Parathyroid adenoma (tissue), 2 donors: Measurements from ENCODE around the gene DDX27.

Source experiments
- H2AFZ ChIP-seq: fragments of 300-600 bp; sonication (generic); one replicate; pipeline ENCODE4 v1.7.0; 2017; ENCODE audit warnings: antibody characterized with exemption, mild to moderate bottlenecking
- H3K27ac ChIP-seq: fragments of 300-600 bp; sonication (generic); one replicate; pipeline ENCODE4 v1.7.0; 2017
- H3K27me3 ChIP-seq: fragments of 300-600 bp; sonication (generic); one replicate; pipeline ENCODE4 v1.7.0; 2017; ENCODE audit warnings: low read length; ENCODE audit not compliant: control insufficient read depth, insufficient read depth
- H3K36me3 ChIP-seq: fragments of 300-600 bp; sonication (generic); one replicate; pipeline ENCODE4 v1.7.0; 2017; ENCODE audit warnings: low read length; ENCODE audit not compliant: control insufficient read depth, insufficient read depth
- H3K4me1 ChIP-seq: fragments of 300-600 bp; sonication (generic); one replicate; pipeline ENCODE4 v1.7.0; 2017; ENCODE audit warnings: control low read depth
- H3K4me2 ChIP-seq: fragments of 300-600 bp; sonication (generic); one replicate; pipeline ENCODE4 v1.7.0; 2017; ENCODE audit warnings: low read length
- H3K4me3 ChIP-seq: fragments of 300-600 bp; sonication (generic); one replicate; pipeline ENCODE4 v1.7.0; 2017; ENCODE audit warnings: low read depth, low read length
- H3K79me2 ChIP-seq: fragments of 300-600 bp; sonication (generic); one replicate; pipeline ENCODE4 v1.7.0; 2017; ENCODE audit warnings: control low read depth
- H3K9ac ChIP-seq: fragments of 300-600 bp; sonication (generic); one replicate; pipeline ENCODE4 v1.7.0; 2017; ENCODE audit warnings: mild to moderate bottlenecking
- H3K9me3 ChIP-seq: fragments of 300-600 bp; sonication (generic); one replicate; pipeline ENCODE4 v1.7.0; 2017; ENCODE audit warnings: low read length; ENCODE audit not compliant: control insufficient read depth
- CTCF ChIP-seq: fragments of 300-600 bp; sonication (generic); IDR thresholded peaks from one replicate; pipeline ENCODE4 v1.7.0; 2017; ENCODE audit warnings: antibody characterized with exemption, mild to moderate bottlenecking
- donor health status: primary hyperparathyroidism.

Gene DDX27

GRCh38 chr20:49203746-49204145 is 15.5 kb upstream of the DDX27 start:
- Histone ChIP-seq H3K4me2 (no peak overlapping the region), H3K27me3 (no peaks in the 10 kb centered on the region), H3K36me3 (no peaks in the 10 kb centered on the region), H3K9me3 (no peaks in the 10 kb centered on the region), H3K4me3 (no peak overlapping the region), H3K79me2 (no peaks in the 10 kb centered on the region), H2AFZ (no peak overlapping the region), H3K9ac (no peak overlapping the region), H3K4me1 (no peaks in the 10 kb centered on the region), H3K27ac (no peak overlapping the region)
- TF ChIP-seq CTCF = no peak

GRCh38 chr20:49207076-49207475 is 12.1 kb upstream of the DDX27 start:
- no peaks in the 10 kb centered on the region for H3K4me1 ChIP-seq

GRCh38 chr20:49210101-49210756 is 9.0 kb upstream of the DDX27 start:
- Histone ChIP-seq H3K79me2 (no peaks in the 10 kb centered on the region), H3K36me3 (no peaks in the 10 kb centered on the region), H3K27me3 (no peaks in the 10 kb centered on the region), H3K27ac (no peak overlapping the region), H3K4me1 (no peaks in the 10 kb centered on the region), H2AFZ (no peak overlapping the region), H3K9ac (no peak overlapping the region), H3K4me2 (no peak overlapping the region), H3K9me3 (no peaks in the 10 kb centered on the region), H3K4me3 (no peak overlapping the region)
- no peak for TF ChIP-seq CTCF

More at GRCh38 chr20:49207076-49207475, 12.1 kb upstream of the DDX27 start:
- Histone ChIP-seq H3K4me2 (no peak overlapping the region), H3K9me3 (no peaks in the 10 kb centered on the region), H3K27me3 (no peaks in the 10 kb centered on the region), H3K36me3 (no peaks in the 10 kb centered on the region), H3K9ac (no peak overlapping the region), H3K79me2 (no peaks in the 10 kb centered on the region), H3K27ac (no peak overlapping the region), H3K4me3 (no peak overlapping the region), H2AFZ (no peak overlapping the region)
- TF ChIP-seq CTCF = peak; percentile 7

GRCh38 chr20:49210757-49211110 is 8.5 kb upstream of the DDX27 start:
- no peak overlapping the region for H3K27ac ChIP-seq
- H3K36me3 ChIP-seq = no peaks in the 10 kb centered on the region
- H3K27me3 ChIP-seq = no peaks in the 10 kb centered on the region
- no peak overlapping the region for H3K9ac ChIP-seq
- no peak for TF ChIP-seq CTCF
- H3K4me1 ChIP-seq = no peaks in the 10 kb centered on the region
- no peaks in the 10 kb centered on the region for H3K79me2 ChIP-seq
- H3K4me2 ChIP-seq = no peak overlapping the region
- H3K4me3 ChIP-seq = no peak overlapping the region
- H3K9me3 ChIP-seq = no peaks in the 10 kb centered on the region
- no peak overlapping the region for H2AFZ ChIP-seq

GRCh38 chr20:49214571-49214970 is 4.6 kb upstream of the DDX27 start:
- Histone ChIP-seq H3K4me3 (no peak overlapping the region), H3K27me3 (no peaks in the 10 kb centered on the region), H3K27ac (no peak overlapping the region), H3K9me3 (no peaks in the 10 kb centered on the region), H3K36me3 (no peaks in the 10 kb centered on the region), H3K4me1 (peaks cover 5% of the 10 kb centered on the region), H2AFZ (no peak overlapping the region), H3K4me2 (no peak overlapping the region), H3K79me2 (peaks cover 1% of the 10 kb centered on the region), H3K9ac (no peak overlapping the region)
- TF ChIP-seq CTCF = no peak
